GM12801 (cell line): ENCODE data around the gene PTGS1.

Experiments
- CTCF ChIP-seq: IDR thresholded peaks from one replicate; pipeline ENCODE4 v1.5.1; 2011; ENCODE audit warnings: control low read depth; ENCODE audit not compliant: insufficient read length; ENCODE audit errors: extremely low read depth

PTGS1 gene

DNA sequence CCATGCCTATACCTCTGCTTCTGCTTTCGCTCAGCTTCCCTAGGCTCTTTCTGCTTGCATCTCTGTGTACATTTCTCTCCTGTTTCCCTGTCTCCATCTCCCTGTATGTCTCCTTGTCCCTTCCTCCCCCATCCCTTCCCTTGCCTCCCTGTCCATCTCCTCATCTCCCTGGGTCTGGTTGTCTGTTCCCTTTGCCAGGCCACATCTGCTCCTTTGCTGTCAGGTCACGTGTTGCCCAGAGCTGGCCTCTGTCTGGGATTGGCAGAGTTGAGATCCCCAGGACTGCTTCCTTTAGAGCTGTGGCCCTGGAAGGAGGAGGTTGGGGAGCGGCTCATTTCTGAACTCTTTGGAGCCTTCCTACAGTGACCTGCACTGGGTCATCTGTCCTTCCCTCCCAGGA lies 31.8 kb upstream of the PTGS1 start:
- no peak for TF ChIP-seq CTCF

GRCh38 chr9:122339579-122339978 lies 31.2 kb upstream of the PTGS1 start:
- no peak for TF ChIP-seq CTCF

- no peak for TF ChIP-seq CTCF
These were observed 30.7 kb upstream of the PTGS1 start for GRCh38 chr9:122340161-122340560.

DNA sequence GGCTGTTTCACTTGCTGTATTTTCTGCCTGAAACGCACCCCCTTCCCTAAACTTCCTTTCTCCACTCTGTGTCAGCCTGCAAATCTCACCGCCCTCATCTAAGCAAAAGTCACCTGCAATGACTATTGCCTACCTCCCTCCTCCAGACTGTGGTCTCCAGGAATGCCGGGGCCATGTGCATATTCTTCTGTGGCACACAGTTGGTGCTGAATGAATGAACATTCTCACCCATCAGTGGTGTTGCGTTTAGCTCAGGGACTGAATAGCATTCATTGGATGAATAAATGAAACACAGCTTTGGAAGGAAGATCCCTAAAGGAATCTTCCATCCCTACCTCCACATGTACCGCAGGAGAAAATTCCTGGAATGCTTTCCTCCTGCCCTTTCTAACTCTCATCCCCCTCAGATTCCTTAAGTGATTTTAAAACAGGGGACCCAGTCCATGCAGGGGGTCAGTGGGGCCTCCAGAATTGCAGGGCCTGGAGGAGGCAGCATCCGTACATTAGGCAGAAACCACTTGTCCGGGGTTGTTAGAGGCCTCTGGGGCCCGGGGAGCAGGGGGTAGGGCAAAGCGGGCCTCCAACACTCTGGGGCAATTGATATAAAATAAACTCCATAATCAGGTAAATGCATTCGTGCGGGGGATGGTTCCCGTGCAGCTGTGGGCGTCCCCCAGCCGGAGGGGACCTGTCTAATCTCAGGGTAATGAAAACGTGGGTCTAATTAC lies 28.3 kb upstream of the PTGS1 start:
- TF ChIP-seq CTCF: no peak

GRCh38 chr9:122346478-122347347 lies 24.1 kb upstream of the PTGS1 start:
- TF ChIP-seq CTCF: no peak

GRCh38 chr9:122347348-122348287 lies 23.2 kb upstream of the PTGS1 start:
- TF ChIP-seq CTCF: no peak
